AG04450 (cell line): ENCODE measurements around the gene AKAP12. TPM values are rescaled to one million over a fixed set of nuclear protein-coding genes. Genes with fewer than 3 reads are reported as not detected.

Experiments
- CTCF ChIA-PET: fragments of 300-600, 350-600 bp; formaldehyde crosslinking; extraction: SDS; loops from one replicate; lab custom pipeline; 2022; ENCODE audit warnings: antibody characterized with exemption, inconsistent platforms; lab: Charles Lee
- POLR2A ChIA-PET: fragments of 350-600 bp; formaldehyde crosslinking; extraction: SDS; loops from one replicate; lab custom pipeline; 2021; ENCODE audit warnings: antibody characterized with exemption, inconsistent platforms; lab: Yijun Ruan, JAX
- DNase-seq: peaks from one replicate; pipeline ENCODE4 v3.0.0-alpha.2; 2011; ENCODE audit warnings: low read depth, low spot score
- H3K27ac ChIP-seq: one replicate; pipeline ENCODE4 v1.5.1; 2012; ENCODE audit warnings: low read depth, low read length, control low read depth
- H3K27me3 ChIP-seq: one replicate; pipeline ENCODE4 v1.6.0; 2012; ENCODE audit warnings: low read length; ENCODE audit not compliant: control insufficient read depth, insufficient read depth
- H3K4me3 ChIP-seq: 2 replicates; pipeline ENCODE4 v1.5.1; 2011; ENCODE audit warnings: mild to moderate bottlenecking, low read depth, low read length, control low read depth
- H3K9me3 ChIP-seq: 2 replicates; pipeline ENCODE4 v1.5.1; 2012; ENCODE audit warnings: low read length; ENCODE audit not compliant: control insufficient read depth, insufficient read depth
- polyA plus RNA-seq: library from polyadenylated mRNA; depleted of rRNA; stranded (reverse); fragments of >200 nt; gene quantifications from 2 replicates; pipeline ENCODE4 v1.2.3, GENCODE V29; 2011
- TF ChIP-seq, protein P1 (sequence below): IDR thresholded peaks from 2 replicates; pipeline ENCODE4 v1.5.1; 2011; ENCODE audit warnings: low read depth, low read length, control low read depth, inconsistent platforms

The AKAP12 gene
- polyA plus RNA-seq, 1 experiment, result 73.2 TPM

DNA sequence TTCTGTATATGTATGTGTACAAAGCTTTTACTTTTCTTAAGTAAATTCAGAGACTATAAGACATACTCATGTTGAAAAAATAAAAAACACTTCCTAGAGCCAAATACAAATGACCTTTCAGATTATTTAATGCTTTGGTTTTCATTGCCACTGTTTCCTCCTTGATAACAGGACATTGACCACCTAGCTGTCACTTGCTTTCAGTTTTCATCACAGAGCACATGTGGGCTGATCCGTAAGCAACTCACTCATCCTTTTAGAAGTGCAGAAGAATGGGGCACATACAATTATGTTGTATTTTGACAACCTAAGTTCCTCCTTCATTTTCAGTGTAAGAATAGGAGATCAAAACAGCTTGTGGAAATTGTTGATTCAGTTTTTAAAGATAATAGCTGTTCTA lies 145.4 kb downstream of the AKAP12 start:
- POLR2A ChIA-PET, result no interaction called here
- Histone ChIP-seq H3K27me3 (no peaks in the 10 kb centered on the region), H3K4me3 (no peak overlapping the region), H3K27ac (no peak overlapping the region), H3K9me3 (no peaks in the 10 kb centered on the region)
- CTCF ChIA-PET, result interaction anchor here (0.6 kb wide), 1 partner anchor 369 kb away, joined by 3 read pairs; no protein-coding TSS in a partner anchor
- no peak for DNase-seq
- TF ChIP-seq, protein P1, sequence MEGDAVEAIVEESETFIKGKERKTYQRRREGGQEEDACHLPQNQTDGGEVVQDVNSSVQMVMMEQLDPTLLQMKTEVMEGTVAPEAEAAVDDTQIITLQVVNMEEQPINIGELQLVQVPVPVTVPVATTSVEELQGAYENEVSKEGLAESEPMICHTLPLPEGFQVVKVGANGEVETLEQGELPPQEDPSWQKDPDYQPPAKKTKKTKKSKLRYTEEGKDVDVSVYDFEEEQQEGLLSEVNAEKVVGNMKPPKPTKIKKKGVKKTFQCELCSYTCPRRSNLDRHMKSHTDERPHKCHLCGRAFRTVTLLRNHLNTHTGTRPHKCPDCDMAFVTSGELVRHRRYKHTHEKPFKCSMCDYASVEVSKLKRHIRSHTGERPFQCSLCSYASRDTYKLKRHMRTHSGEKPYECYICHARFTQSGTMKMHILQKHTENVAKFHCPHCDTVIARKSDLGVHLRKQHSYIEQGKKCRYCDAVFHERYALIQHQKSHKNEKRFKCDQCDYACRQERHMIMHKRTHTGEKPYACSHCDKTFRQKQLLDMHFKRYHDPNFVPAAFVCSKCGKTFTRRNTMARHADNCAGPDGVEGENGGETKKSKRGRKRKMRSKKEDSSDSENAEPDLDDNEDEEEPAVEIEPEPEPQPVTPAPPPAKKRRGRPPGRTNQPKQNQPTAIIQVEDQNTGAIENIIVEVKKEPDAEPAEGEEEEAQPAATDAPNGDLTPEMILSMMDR, result no peak

DNA sequence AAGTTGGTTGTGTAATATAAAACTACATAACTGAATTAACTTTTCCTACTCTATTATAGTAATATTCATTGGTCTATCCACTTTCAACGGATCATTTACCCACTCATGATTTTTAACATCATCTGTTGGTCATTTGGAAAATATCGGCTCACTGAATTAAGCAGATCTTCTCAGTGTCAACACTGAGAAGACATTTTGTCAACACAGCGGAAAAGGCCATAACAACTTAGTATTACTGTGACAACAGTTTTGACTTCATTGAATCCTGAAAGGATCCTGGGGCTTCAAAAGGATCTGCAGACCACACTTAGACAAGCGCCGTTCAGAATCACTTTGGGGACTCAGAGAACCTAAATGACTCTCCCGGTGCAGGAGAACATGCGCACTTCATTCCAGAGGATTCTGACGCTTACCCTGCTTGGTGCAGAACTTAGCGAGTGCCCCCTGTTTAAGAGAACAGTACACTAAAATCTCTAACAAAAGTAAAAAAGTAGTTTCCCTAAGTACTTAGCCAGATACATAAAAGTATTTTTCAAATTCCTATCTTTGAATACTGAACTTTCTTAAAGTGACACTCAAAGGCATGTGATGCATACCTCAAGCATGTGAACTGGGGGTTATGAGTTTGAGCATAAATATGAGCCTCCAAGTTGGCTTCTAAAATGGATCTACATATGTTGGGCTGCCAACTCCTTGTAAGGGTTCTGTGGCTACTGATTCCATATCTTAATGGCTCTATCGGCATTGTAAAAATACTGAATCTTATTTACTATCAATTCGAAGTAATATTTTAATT lies 147.6 kb downstream of the AKAP12 start:
- TF ChIP-seq, protein P1, result no peak
- Histone ChIP-seq H3K4me3 (no peak overlapping the region), H3K27me3 (no peaks in the 10 kb centered on the region), H3K9me3 (no peaks in the 10 kb centered on the region), H3K27ac (peak overlapping the region; percentile 53)
- POLR2A ChIA-PET, result no interaction called here
- peak; percentile 34 for DNase-seq
- CTCF ChIA-PET, result interaction anchor here (1.4 kb wide), 1 partner anchor 17 kb away, joined by 3 read pairs; no protein-coding TSS in a partner anchor

DNA sequence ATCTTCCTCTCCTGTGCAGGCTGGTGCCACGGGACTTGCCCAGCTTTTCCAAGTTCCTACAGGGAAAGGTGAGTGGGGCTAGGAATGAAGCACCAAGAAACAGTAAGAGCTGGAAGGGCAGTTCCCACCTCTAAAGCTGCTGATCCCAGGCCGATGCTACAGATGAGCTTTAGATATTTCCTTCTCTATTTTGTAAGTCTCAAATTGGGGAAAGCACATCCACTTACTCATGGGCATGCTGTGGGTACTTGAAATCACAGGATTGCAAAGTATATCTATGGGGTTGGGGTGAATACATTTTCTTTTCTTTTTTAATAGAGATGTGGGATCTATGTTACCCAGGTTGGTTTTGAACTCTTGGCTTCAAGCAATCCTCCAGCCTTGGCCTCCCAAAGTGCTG lies 148.5 kb downstream of the AKAP12 start:
- no peaks in the 10 kb centered on the region for H3K27me3 ChIP-seq
- ChIA-PET POLR2A (no interaction called here), CTCF (interaction anchor here (0.7 to 1.4 kb wide), 2 partner anchors 12 to 18 kb away, joined by 3 read pairs; no protein-coding TSS in a partner anchor)
- no peak for DNase-seq
- no peak overlapping the region for H3K4me3 ChIP-seq
- no peaks in the 10 kb centered on the region for H3K9me3 ChIP-seq
- TF ChIP-seq, protein P1, result no peak
- no peak overlapping the region for H3K27ac ChIP-seq

DNA sequence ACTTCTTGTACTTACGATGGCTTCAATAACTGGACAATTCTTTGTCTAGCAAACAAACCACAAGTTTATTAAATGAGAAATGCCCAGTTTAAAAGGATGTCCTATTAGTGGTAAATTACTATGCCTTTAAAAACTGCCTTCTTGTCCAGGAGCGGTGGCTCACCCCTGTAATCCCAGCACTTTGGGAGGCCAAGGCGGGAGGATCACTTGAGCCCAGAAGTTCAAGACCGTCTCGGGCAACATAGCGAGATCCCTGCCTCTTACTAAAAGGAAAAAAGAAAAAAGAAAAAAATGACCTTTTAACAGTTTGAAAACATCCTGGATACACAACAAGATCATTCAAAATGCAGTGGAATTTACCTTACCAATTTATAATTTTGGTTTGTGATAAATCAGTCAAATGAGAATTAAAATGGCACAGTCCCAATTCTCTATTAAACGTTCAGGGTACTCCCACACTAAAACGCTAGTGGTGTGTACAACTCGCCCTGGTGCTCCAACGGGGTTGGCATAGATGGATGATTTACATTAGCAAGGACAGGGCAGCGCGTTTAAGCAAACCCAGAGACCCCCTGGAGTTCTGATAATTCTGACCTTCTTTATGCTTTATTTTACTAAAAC lies 149.3 kb downstream of the AKAP12 start:
- Histone ChIP-seq H3K27me3 (no peaks in the 10 kb centered on the region), H3K9me3 (no peaks in the 10 kb centered on the region), H3K27ac (peak overlapping the region; percentile 94), H3K4me3 (peak overlapping the region; percentile 71)
- CTCF ChIA-PET, result interaction anchor here (0.9 to 1.6 kb wide), 4 partner anchors 10 to 499 kb away, joined by 3 to 6 read pairs (median 3); no protein-coding TSS in a partner anchor
- TF ChIP-seq, protein P1, result no peak
- no peak for DNase-seq
- POLR2A ChIA-PET, result interaction anchor here (0.7 to 1.0 kb wide), 3 partner anchors 27 to 467 kb away, joined by 4 read pairs; no protein-coding TSS in a partner anchor
